Stimulated activated CD4-positive, alpha-beta T cell treated with anti-CD3 and anti-CD28 coated beads, Interleukin-12 subunit alpha, Interleukin-12 subunit beta, amount 100 ng/mL, for 48 hours (primary cell): ENCODE results near the gene RPS6KA2.
A peak's percentile ranks its signal among the peaks of the same experiment; 100 is the strongest.
"Not testable (repeated sequence)": the region's sequence is repeated elsewhere in the genome, so short reads cannot be mapped to it uniquely, and the experiment has no call there.

ENCODE experiments used
- DNase-seq, 3 donors: peaks; one replicate each; pipeline ENCODE4 v3.0.0-alpha.2; 2020; ENCODE audit warnings: low read depth in 2 of 3, low spot score in 1 of 3

RPS6KA2 gene

DNA sequence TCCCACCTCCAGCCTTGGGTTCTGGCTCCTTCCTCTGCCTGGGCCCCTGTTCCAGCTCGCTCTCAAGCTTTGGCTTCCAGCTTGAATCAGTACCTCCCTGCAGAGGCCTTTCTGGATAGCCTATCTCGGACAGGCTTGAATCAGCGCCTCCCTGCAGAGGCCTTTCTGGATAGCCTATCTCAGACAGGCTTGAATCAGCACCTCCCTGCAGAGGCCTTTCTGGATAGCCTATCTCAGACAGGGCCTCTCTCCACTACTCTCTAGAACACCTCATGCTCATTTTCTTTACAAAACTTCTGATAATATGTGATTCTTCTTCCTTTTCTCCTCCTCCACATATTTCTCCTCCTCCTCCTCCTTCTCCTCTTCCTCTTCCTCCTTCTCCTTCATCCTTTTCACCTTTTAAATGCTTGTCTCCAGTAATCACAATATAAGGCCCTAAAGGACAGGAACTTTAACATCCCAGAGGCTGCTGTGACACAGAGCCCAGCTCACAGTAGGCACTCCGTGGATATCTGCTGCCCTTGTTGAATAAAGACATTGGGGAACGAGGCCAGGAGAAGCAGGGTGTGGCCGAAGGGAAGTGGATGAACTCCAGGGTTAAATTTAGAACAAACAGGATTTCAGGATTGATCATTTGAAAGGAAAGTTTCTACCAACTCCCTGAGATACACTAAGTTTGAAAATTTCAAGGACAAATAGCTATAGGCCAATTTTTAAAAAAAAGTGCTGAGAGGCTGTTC is 9.3 kb upstream of the RPS6KA2 start:
- DNase-seq: no peak

DNA sequence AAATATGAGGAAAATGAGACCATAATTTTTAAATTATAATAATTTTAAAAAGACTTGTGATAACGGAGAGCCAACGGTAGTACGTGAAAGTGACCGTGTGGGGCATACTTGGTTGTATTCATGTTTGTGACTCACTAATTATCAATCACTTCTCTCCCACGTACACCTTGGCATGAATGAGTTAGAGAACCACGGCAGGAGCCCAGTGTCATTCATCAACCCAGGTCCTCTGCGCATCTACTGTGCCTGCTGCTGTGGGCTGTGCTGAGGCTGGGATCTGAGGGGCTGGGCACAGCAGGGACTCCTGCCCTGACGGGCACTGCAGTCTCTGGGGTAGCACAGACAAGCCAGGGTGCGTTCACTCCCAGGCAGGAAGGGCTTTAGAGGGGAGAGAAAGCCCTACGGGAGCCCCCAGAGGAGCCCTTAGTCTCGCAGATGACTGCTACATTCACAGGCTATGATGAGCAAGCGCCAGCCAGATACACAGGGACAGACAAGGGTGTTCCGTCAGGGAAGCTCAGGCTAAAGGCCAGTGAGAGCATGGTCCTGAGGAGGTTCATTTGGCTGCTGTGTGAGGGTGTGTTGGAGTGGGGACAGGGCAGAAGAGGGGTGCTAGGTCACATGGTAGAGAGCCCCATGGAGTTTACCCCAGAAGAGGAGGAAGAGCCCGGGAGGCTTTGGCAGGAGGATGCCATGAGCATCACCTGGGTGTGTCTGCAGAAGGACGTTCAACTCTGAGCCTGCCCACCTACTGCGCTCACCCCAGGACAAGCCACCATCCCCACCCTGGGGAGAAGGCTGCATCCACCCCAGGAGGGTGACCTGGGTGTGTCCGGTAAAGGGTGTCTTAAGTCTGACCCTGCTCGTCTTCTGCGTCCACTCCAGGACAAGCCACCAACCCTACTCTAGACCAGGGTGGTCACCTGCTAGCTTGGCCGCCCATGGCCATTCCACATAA is 8.2 kb upstream of the RPS6KA2 start:
- no peak for DNase-seq

DNA sequence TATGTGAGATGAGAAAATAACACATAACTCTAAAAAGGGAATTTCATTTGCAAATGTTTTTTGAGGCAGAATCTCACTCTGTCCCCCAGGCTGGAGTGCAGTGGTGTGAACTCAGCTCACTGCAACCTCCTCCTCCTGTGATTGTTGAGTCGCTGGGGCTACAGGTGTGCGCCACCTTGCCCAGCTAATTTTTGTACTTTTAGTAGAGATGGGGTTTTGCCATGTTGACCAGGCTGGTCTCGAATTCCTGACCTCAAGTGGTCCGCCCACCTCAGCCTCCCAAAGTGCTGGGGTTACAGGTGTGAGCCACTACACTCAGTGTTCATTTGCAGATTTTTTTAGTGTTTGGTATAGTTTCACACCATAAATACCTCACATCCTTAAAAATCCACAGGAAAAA is 7.5 kb upstream of the RPS6KA2 start:
- DNase-seq: not testable (repeated sequence)

DNA sequence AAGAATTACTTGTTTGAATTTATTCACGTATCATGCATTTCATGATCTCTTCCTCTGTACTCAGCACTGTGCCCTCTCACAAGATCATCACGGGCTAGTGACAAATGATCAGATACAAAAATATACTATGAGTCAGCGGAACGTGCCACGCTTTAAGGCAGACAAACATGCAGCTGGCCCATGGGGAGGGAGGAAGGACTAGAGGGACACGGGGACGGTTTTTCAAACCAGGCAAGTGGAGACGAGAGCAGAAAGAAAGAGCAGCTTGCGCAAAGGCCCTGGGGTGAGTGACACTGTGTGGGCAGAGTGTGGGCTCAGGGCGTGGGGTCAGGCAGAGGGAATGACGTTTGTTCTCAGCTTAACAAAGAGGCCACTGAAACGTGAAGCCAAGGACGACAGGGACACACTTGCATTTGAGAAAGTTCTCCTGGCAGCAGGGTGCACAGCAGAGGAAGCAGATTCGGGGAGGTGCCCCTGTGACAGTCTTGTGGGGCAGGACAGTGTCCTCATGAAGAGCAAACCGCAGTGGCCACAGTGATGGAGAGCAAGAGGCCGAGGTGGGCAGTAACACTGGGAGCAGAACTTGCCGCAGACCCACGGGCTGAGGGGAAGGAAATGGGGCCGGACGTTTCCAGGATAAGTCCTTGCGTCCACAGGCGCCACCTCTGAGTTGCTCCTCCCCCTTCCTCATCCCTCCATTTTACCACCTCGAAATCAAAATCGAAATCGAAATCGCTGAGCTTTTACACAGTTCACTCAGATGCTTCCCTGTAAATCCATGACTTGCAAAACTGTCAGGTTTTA is 6.9 kb upstream of the RPS6KA2 start:
- no peak for DNase-seq

DNA sequence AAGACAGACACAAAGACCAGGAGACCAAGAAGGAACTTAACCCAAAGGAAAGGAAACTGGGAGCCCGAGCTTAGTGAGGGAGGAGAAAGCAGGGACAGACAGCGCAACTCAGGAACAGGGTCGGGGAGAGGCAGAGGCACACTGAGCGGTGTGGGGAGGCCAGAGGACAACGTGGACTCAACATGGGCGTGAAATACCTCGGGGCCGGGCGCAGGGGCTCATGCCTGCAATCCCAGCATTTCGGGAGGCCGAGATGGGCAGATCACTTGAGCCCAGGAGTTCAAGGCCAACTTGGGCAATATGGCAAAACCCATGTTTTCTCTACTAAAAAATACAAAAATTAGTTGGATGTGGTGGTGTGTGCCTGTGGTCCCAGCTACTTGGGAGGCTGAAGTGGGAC is 5.7 kb upstream of the RPS6KA2 start:
- no peak for DNase-seq

DNA sequence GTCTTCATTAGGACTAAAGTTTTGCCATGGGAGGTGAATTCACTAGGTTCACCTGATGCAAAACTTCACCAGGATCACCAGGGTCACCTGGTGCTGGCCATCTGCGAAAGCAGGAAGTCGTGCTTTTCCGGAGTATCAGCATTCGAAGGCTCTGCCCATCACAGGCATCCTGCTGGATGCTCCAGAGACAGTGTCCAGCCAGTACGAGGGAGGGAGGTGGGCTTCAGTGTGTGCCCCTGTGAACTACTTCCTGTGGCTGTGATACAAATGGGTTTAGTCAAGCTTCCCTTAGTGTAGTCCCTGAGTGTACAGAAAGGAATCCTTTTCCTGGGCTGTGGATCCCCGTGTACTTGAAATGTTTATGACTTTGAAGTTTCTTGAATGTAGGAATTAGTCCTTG is 3.4 kb upstream of the RPS6KA2 start:
- DNase-seq: no peak

DNA sequence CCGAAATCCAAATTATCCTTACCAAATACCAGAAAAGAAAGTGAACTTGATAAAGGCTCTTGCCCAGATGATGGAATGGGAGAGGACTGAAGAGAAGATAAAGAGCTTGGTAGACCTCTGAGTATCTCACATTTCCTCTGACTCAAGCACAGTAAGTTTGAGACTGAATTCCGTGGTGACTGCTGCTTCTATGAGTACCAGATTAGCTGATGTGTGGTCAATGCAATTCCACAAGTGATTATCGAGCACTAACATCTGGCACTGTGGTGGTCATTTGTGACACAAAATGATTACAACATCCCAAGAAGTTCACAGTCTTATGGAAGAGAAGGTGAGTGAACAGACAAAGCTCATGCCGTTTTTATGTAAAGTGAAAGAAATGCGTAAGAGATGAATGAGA is 2.6 kb upstream of the RPS6KA2 start:
- no peak for DNase-seq

DNA sequence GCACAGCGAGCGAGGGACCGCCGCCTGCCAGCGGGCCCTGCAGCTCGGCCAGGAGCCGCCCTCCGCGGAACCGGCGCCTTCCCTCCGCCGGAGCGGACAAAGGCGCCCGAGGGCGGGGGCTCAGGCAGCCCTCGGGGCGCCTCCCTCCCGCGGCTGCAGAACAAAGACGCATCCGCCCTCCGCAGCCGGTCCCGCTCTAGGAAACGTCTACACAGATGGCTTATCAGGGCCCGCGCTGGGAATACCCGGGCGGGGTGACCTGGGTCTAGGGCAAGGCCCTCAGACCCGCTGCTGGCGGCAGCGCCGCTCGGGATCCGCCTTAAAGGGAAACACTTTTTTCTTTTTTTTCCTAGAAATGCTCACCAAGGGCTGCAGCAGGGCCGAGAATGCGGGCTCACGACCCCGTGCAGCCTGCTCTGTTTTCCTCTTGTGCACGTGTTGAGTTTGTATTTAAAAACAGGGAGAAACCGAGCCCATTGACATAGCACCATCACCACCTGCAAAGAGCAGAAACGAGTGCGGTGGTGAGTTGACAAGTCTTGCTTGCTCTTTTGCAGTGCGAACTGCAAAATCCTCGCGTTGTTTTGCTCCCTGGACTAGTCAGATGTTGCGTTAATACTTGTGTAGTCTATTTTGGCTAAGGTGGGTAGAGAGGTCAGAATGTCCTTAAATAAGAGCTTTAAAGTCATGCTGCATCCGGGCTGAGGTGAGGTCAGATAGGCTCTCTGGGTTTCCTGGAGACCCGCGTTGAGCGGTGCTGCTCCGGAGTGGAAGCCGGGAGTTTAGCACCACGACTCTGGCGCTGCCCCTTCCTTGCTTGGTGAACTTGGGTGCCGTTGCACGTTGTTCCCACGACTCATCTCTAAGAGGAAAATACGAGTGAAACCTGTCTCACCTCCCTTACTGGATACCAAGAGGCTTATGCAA is 1.1 kb upstream of the RPS6KA2 start:
- DNase-seq: peak; percentile 8 to 45 (median 14)

DNA sequence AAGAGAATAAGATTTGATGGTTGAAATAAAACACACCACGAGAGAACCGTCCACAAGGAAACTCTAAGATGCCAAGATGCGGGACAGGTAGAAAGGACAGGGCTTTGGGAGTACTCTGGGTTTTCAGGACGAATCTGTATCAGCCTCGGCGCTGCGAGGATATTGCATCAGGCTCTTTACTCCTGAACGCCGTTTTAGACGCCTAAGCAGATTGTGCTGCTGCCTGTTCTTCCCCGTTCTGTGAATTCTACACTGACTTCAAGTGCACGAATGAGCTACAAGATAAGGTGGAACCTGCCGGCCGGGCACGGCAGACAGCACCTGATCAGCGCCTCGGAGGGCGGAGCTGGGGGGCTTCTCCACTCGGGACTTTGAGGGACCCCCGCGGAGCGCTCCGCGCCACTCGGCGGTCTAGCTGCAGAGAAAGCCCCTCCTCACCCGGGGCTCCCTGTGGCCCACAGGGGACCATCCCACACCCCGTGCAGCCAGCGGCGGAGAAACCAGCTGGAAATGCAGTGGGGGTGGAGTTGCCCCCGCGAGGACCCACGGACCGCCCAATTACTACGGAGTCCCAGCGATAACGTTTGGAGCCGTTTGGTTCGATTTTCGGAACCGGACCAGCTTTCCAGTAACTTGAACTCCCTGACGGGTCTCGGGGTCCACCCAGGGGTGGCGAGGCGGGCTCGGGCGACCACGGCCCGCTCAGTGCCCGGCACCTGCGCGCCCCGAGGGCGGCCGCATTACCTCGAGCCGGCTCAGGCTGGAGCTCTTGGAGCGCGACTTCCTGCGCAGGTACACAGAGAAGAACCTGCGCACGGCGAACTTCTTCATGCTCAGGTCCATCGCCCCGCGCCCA is 646 bp downstream of the RPS6KA2 start:
- peak in 1 of 3 donors; percentile 9 for DNase-seq

DNA sequence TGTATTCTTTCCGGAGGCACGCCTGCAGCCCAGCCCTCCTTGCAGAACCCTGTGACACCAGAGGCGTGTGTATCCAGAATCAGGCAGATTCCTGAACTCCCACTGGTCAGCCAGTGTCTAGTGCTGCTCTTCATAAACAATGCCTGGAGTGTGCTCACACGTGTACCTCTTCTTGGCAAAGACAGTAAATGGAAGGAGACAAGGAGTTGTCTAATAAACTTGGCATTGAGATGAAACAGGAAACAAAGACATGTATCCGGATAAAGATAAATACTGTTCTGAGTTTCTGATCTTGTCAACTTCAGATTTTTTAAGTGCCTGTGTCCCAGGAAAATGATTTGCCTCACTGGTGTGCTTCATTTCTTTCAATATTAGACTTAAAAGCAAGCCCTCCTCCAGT is 1.7 kb downstream of the RPS6KA2 start:
- no peak for DNase-seq

DNA sequence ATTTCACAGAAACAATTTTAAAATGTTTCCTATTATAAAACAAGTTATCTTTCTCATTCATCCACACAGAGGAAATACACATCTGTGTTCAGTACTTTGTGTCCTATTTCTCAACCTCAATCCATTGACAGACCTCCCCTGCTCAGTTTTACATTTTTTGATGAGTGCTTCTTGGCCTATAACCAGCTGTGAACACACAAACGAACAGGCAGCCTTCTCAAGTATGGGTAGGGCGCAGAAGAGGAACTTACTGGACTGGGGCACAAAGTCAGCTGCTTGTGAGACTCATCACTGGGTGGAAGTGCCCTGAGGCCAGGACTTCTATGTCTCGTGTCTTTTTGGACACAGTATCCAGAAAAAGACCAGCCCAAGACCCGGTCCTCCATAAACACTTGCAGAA is 2.8 kb downstream of the RPS6KA2 start:
- no peak for DNase-seq

DNA sequence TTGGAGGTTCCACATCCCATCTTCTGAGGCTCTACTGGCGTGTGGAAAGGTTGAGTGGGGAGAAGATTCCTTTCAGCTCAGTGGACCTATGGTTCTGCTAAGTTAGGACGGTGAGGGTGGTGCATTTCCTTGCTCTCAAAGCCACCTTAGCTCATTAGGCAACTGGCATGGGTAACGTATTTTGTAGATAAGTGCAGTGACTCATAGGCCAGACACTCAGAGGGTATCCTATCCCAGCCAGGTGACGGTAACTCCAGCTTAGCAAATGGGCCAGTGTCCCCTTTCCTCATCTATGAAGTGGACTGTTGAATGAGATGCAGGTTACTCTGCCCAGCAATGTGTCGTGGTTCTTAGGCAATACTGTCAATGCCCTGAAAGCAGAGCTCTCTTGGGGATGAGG is 3.7 kb downstream of the RPS6KA2 start:
- no peak for DNase-seq

DNA sequence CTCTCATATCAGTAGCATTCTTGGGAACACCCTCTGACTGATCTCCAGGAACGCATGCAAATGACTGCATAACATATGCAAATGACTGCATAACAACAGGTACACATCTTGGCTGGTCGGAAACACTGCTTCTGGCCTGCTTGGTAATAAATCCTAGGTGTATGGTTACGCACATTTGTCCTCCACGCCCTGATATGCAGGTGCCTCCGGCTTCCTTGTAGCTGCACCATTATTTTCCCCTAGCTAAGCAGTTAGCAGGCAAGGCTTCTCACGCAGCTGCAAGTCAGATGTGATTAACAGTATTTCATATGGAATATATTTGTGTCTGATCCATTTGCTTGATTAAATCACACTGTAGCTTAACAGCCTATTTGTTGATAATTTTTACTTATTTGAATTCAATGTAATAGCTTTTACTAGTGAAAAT is 5.9 kb downstream of the RPS6KA2 start:
- no peak for DNase-seq

DNA sequence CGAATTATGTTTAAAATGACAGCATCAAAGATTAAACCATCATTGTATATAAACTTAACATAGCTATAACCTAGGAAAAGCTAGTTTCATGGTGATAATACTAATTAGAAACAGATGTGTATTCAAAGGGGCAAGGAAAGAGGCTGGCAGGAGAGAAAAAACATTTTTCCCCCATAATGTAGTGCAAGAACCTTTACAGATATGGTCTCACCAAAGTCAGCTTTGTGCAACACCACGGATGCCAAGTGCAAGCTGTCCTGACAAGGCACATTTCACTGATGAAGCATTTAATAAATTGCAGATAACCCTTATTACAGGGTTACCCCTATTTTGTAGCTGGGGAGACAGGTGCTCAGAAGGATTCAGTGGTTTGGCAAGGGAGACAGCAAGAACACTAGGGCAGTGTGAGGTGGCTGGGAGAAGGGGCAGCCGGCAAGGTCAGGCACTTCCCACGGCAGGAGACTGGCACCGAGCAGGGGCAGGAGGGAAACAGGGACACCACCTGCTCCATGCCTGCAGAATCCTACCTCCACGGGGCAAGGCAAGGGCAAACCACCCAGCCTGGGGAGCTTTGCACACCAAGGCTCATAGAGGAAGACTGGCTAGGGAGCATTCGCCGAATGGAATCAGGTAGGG is 6.5 kb downstream of the RPS6KA2 start:
- DNase-seq: no peak

DNA sequence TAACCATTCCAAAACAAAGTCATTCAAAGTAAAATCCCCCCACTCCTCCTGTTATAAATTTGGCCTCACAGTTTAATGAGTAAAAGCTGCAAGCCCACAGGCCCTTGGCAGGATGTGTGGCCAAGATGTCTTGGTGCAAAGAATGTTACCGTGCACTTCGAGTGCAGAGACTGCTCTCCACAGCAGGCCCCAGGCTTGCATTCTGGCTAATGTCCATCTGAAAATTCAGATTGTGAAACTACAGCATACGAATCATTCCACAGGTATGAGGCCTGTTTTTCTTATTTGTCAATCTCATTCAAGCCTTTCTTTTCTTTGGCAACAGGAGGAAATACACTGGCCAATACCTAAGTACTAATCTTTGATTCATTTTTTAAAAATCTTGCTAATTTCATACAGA is 7.1 kb downstream of the RPS6KA2 start:
- no peak for DNase-seq

DNA sequence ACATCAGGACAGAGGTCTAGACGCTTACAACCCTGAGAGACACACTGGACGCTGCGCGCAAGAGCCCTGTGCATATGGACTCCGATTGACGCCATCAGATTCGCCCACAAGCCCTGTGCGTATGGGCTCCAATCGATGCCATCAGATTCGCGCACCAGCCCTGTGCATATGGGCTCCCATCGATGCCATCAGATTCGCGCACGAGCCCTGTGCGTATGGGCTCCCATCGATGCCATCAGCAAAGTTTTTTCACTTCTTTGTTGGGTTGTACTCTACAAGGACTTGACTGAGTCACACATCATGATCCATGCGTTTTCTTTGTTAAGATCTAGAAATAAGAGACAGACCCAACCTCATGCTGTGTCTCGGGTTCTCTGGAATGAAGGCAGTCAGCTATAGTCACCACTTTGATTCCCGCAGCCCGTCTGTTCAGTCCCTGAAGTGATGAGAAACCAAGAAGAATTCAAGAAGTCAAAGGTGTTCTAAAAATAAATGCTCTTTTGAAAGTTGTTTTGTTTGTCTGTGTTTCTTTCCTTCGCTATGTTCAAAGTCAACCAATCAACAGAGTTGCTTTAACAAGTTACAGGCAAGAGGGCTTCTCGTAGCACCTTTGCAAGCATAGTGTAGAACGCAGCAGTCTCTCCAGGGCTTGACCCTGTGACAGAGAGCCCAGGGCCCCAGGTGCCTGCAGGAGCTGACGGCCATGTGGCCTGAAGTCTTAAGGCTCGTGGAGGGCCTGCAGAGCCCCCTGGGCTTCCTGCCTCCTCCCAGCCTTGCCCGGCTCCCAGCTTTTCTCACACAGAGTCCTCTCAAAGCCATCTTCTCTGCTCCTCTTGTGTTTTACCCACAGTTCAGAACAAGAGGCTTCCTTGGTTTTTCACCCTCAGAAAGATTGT is 7.9 kb downstream of the RPS6KA2 start:
- no peak for DNase-seq

DNA sequence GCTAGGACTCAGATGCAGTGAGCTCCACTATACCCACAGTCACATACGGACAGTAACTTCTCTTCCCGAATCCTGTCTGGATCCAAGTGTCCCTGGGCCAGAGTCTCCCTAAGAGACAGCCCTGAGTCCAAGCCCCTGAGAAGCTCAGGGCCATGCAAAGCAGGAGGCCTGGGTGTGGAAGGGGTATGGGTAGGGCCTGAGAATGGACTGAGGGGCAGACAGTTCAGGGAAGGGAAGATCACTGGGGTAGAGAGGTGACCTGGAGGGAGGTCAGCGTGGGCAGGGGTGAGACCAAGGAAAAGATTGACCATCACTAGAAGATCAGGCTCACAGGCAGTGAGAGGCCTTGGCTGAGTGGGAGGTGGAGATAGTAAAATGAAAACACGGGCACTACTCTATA is 8.8 kb downstream of the RPS6KA2 start:
- no peak for DNase-seq

DNA sequence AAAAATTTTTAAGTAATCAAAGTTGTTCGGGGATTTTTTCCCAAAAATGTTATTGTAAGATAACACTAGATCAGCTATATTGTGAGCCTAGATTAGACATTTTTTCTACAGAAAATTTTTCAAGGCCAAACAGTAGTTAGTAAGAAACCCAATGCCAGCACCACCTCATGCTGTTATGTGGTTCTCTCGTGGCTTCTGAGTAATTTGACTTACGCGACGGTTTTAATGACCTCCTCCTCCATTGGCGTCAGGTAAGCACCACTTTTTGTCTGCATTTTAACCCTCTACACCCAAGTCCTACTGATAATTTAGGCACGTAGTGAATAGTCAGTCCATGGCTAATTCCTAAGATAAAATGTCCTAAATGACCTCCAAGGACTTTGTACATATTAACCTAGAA is 9.7 kb downstream of the RPS6KA2 start:
- no peak for DNase-seq
